GM18498 (cell line): ENCODE measurements around the gene BNC2.
"Not testable (repeated sequence)": the region's sequence is repeated elsewhere in the genome, so short reads cannot be mapped to it uniquely, and the experiment has no call there.

Source experiments
- ATAC-seq: cut with Tn5 transposase; IDR thresholded peaks from one replicate; pipeline ENCODE4 v1.9.1; 2021; ENCODE audit warnings: mild to moderate bottlenecking, moderate library complexity; ENCODE audit not compliant: unreplicated experiment

BNC2 gene

GRCh38 chr9:16519001-16519400, 351.5 kb downstream of the BNC2 start:
- ATAC-seq, result no peak

GRCh38 chr9:16516891-16517290, 353.6 kb downstream of the BNC2 start:
- no peak for ATAC-seq

- ATAC-seq, result no peak
These were observed 354.6 kb downstream of the BNC2 start for GRCh38 chr9:16515879-16516301.

- ATAC-seq, result no peak
These were observed 355.3 kb downstream of the BNC2 start for GRCh38 chr9:16515207-16515606.

- ATAC-seq, result no peak
These were observed 356.3 kb downstream of the BNC2 start for GRCh38 chr9:16514131-16514530.

- no peak for ATAC-seq
These were observed 358.2 kb downstream of the BNC2 start for GRCh38 chr9:16512281-16512680.

- no peak for ATAC-seq
These were observed 360.0 kb downstream of the BNC2 start for GRCh38 chr9:16510482-16510881.

GRCh38 chr9:16509997-16510396, 360.5 kb downstream of the BNC2 start:
- no peak for ATAC-seq

GRCh38 chr9:16505199-16505598, 365.3 kb downstream of the BNC2 start:
- ATAC-seq, result no peak

GRCh38 chr9:16501726-16502125, 368.7 kb downstream of the BNC2 start:
- ATAC-seq, result no peak

- ATAC-seq, result no peak
These were observed 369.3 kb downstream of the BNC2 start for GRCh38 chr9:16501141-16501540.

- ATAC-seq, result no peak
These were observed 370.1 kb downstream of the BNC2 start for GRCh38 chr9:16500386-16500785.

GRCh38 chr9:16499892-16500291, 370.6 kb downstream of the BNC2 start:
- no peak for ATAC-seq

- ATAC-seq, result no peak
These were observed 373.6 kb downstream of the BNC2 start for GRCh38 chr9:16496908-16497307.

- no peak for ATAC-seq
These were observed 382.6 kb downstream of the BNC2 start for GRCh38 chr9:16487915-16488314.

GRCh38 chr9:16485575-16486321, 384.7 kb downstream of the BNC2 start:
- no peak for ATAC-seq

GRCh38 chr9:16485160-16485559, 385.3 kb downstream of the BNC2 start:
- ATAC-seq, result no peak

- ATAC-seq, result no peak
These were observed 385.7 kb downstream of the BNC2 start for GRCh38 chr9:16484744-16485143.

- no peak for ATAC-seq
These were observed 386.3 kb downstream of the BNC2 start for GRCh38 chr9:16484180-16484579.

- no peak for ATAC-seq
These were observed 387.7 kb downstream of the BNC2 start for GRCh38 chr9:16482764-16483163.

GRCh38 chr9:16480584-16480983, 389.9 kb downstream of the BNC2 start:
- ATAC-seq, result not testable (repeated sequence)

GRCh38 chr9:16475996-16476395, 394.5 kb downstream of the BNC2 start:
- no peak for ATAC-seq

- ATAC-seq, result no peak
These were observed 395.2 kb downstream of the BNC2 start for GRCh38 chr9:16475257-16475656.
